Brain microvascular endothelial cell (primary cell): ENCODE measurements around the gene TLE7.

Experiments used
- DNase-seq: peaks from one replicate; pipeline ENCODE4 v3.0.0-alpha.2; 2020
- H3K27ac ChIP-seq: fragments of 250-450 bp; sonication (Bioruptor Pico); 2 replicates; pipeline ENCODE4 v1.5.1; 2020; ENCODE audit warnings: mild to moderate bottlenecking, moderate library complexity
- H3K27me3 ChIP-seq: fragments of 250-450 bp; sonication (Bioruptor Pico); replicated peaks from 2 replicates; pipeline ENCODE4 v1.5.1; 2020; ENCODE audit warnings: mild to moderate bottlenecking
- H3K36me3 ChIP-seq: fragments of 250-450 bp; sonication (Bioruptor Pico); replicated peaks from 2 replicates; pipeline ENCODE4 v1.5.1; 2020; ENCODE audit warnings: mild to moderate bottlenecking
- H3K4me3 ChIP-seq: 2 replicates; pipeline ENCODE4 v1.5.1; 2011; ENCODE audit warnings: low read depth, mild to moderate bottlenecking, control low read depth, low read length, moderate library complexity
- CTCF ChIP-seq: IDR thresholded peaks from 2 replicates; pipeline ENCODE4 v1.5.1; 2011; ENCODE audit warnings: low read depth, mild to moderate bottlenecking, moderate library complexity, low read length, control low read depth, inconsistent platforms; ENCODE audit errors: missing control alignments
- in situ Hi-C: cut with HindIII; loops from 2 replicates; pipeline ENCODE4 v1.10.0; 2017; ENCODE audit warnings: low sequenced_read_pairs, low pct_ligation_motif_present

Gene TLE7

GRCh38 chr16:71443714-71444113 lies 1.9 kb upstream of the TLE7 start:
- H3K36me3 ChIP-seq, result peaks cover 8% of the 10 kb centered on the region
- TF ChIP-seq CTCF, result no peak
- H3K27ac ChIP-seq, result no peak overlapping the region
- in situ Hi-C loops, result no loop called here
- no peaks in the 10 kb centered on the region for H3K27me3 ChIP-seq
- DNase-seq, result no peak
- H3K4me3 ChIP-seq, result no peak overlapping the region

GRCh38 chr16:71441348-71442050 lies 355 bp downstream of the TLE7 start:
- in situ Hi-C loops, result no loop called here
- TF ChIP-seq CTCF, result peak; percentile 28
- no peak overlapping the region for H3K4me3 ChIP-seq

GRCh38 chr16:71440669-71441347 lies 1.0 kb downstream of the TLE7 start:
- no peak overlapping the region for H3K27ac ChIP-seq
- H3K27me3 ChIP-seq, result no peaks in the 10 kb centered on the region
- peak; percentile 35 for TF ChIP-seq CTCF
- H3K36me3 ChIP-seq, result no peaks in the 10 kb centered on the region
- in situ Hi-C loops, result no loop called here
- H3K4me3 ChIP-seq, result no peak overlapping the region
- no peak for DNase-seq

More at GRCh38 chr16:71441348-71442050, 355 bp downstream of the TLE7 start:
- Histone ChIP-seq H3K27me3 (no peaks in the 10 kb centered on the region), H3K36me3 (no peaks in the 10 kb centered on the region), H3K27ac (no peak overlapping the region)
- no peak for DNase-seq

GRCh38 chr16:71439523-71439922 lies 2.3 kb downstream of the TLE7 start:
- in situ Hi-C loops, result no loop called here
- no peaks in the 10 kb centered on the region for H3K27me3 ChIP-seq
- no peak overlapping the region for H3K4me3 ChIP-seq
- H3K36me3 ChIP-seq, result no peaks in the 10 kb centered on the region
- no peak overlapping the region for H3K27ac ChIP-seq
- TF ChIP-seq CTCF, result no peak
- no peak for DNase-seq

- Histone ChIP-seq H3K27ac (no peak overlapping the region), H3K36me3 (no peaks in the 10 kb centered on the region), H3K27me3 (no peaks in the 10 kb centered on the region), H3K4me3 (no peak overlapping the region)
- DNase-seq, result no peak
- in situ Hi-C loops, result no loop called here
- no peak for TF ChIP-seq CTCF
These were observed 5.4 kb downstream of the TLE7 start for GRCh38 chr16:71436473-71436872.
